Neural cell (in vitro differentiated cells): ENCODE results near the gene AXIN1.

Experiments
- CTCF ChIP-seq: fragments of 450-650 bp; IDR thresholded peaks from 2 replicates; pipeline ENCODE4 v1.5.1; 2014; ENCODE audit warnings: antibody characterized with exemption, mild to moderate bottlenecking, moderate library complexity; ENCODE audit not compliant: poor library complexity, severe bottlenecking
- EP300 ChIP-seq: fragments of 450-650 bp; conservative IDR thresholded peaks from 2 replicates; pipeline ENCODE4 v1.6.1; 2014; ENCODE audit warnings: antibody characterized with exemption, mild to moderate bottlenecking, moderate library complexity; ENCODE audit not compliant: poor library complexity, severe bottlenecking
- EZH2 ChIP-seq: fragments of 200-600, 300-800 bp; shearing (Covaris generic), sonication (generic); IDR thresholded peaks from 2 replicates; pipeline ENCODE4 v1.6.1; 2014; ENCODE audit warnings: antibody characterized with exemption, low read length, borderline replicate concordance, mild to moderate bottlenecking; ENCODE audit not compliant: insufficient read depth, poor library complexity, severe bottlenecking
- MXI1 ChIP-seq: fragments of 450-650 bp; conservative IDR thresholded peaks from 2 replicates; pipeline ENCODE4 v1.6.1; 2014; ENCODE audit warnings: antibody characterized with exemption, mild to moderate bottlenecking; ENCODE audit not compliant: poor library complexity, severe bottlenecking
- REST ChIP-seq: IDR thresholded peaks from 2 replicates; pipeline ENCODE4 v1.6.1; 2012; ENCODE audit warnings: borderline replicate concordance

DNA sequence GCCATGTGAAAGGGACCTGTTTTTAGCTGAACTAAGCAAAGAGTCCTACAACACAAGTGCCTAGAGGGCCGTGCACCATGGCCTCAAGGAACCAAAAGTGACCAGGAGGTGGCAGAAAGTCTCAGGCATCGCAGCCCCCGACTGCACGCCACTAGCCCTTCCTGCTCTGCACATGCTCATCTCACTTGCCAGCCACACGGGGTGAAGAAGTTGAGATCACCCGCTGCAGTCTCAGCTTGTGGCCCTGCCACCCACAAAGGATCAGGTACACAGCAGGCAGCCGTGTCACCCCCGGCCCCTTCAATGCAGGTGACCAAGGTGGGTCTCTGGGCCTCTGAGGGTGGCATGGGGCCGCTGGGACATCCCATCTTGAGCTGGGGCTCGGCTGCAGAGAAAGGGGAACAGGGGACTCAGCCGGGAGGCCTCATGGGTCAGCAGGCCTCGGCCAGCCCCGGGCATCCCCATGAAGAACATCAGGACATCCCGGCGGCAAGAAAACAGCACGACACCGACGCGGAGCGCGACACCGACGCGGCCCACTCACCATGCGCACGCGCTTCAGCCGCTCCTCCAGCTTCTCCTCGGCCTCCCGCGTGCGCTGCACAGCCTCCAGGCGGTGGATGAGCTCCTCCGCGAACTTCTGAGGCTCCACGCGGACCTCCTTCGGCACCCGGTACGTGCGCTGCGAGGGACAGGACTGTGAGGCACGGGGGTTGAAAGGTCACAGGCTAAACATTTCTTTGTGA is 48.6 kb downstream of the AXIN1 start:
- no peak for TF ChIP-seq EP300
- no peak for TF ChIP-seq CTCF
- TF ChIP-seq REST = no peak
- no peak for TF ChIP-seq MXI1
- no peak for TF ChIP-seq EZH2
